H9 (cell line): ENCODE data around the gene TSPAN11. TPM values are rescaled to one million over a fixed set of nuclear protein-coding genes. Genes with fewer than 3 reads are reported as not detected.

Experiments
- DNase-seq: peaks from one replicate; pipeline ENCODE4 v3.0.0-alpha.2; 2017
- H2AFZ ChIP-seq: one replicate; pipeline ENCODE4 v1.6.1; 2013; ENCODE audit warnings: mild to moderate bottlenecking, low read length, control low read depth, moderate library complexity
- H2AK5ac ChIP-seq: 2 replicates; pipeline ENCODE4 v1.6.1; 2013; ENCODE audit warnings: low read length, control low read depth, mixed read lengths; ENCODE audit not compliant: insufficient read length
- H2BK120ac ChIP-seq: one replicate; pipeline ENCODE4 v1.6.1; 2013; ENCODE audit warnings: low read depth, mild to moderate bottlenecking, low read length, control low read depth, inconsistent platforms; ENCODE audit not compliant: poor library complexity, severe bottlenecking
- H2BK12ac ChIP-seq: 2 replicates; pipeline ENCODE4 v1.6.1; 2013; ENCODE audit warnings: low read length, control low read depth, mixed read lengths, low read depth; ENCODE audit not compliant: insufficient read length
- H2BK15ac ChIP-seq: 2 replicates; pipeline ENCODE4 v1.6.1; 2013; ENCODE audit warnings: low read depth, low read length, control low read depth
- H2BK20ac ChIP-seq: one replicate; pipeline ENCODE4 v1.6.1; 2013; ENCODE audit warnings: low read depth, mild to moderate bottlenecking, low read length, control low read depth, inconsistent platforms; ENCODE audit not compliant: poor library complexity, severe bottlenecking
- H2BK5ac ChIP-seq: 2 replicates; pipeline ENCODE4 v1.6.1; 2013; ENCODE audit warnings: low read length, control low read depth, mixed read lengths; ENCODE audit not compliant: insufficient read length
- H3K14ac ChIP-seq: 2 replicates; pipeline ENCODE4 v1.6.1; 2013; ENCODE audit warnings: low read length, control low read depth; ENCODE audit not compliant: insufficient read depth
- H3K18ac ChIP-seq: 2 replicates; pipeline ENCODE4 v1.6.1; 2013; ENCODE audit warnings: low read depth, mild to moderate bottlenecking, mixed read lengths, low read length, control low read depth; ENCODE audit not compliant: insufficient read length
- H3K23ac ChIP-seq: 2 replicates; pipeline ENCODE4 v1.6.1; 2013; ENCODE audit warnings: low read length, control low read depth, mixed read lengths, low read depth; ENCODE audit not compliant: insufficient read length
- H3K23me2 ChIP-seq: 2 replicates; pipeline ENCODE4 v1.6.1; 2013; ENCODE audit warnings: low read depth, mild to moderate bottlenecking, mixed read lengths, low read length, control low read depth; ENCODE audit not compliant: insufficient read length, poor library complexity, severe bottlenecking
- H3K27ac ChIP-seq: 2 replicates; pipeline ENCODE4 v1.5.1; 2013; ENCODE audit warnings: low read length, control low read depth, mixed read lengths, low read depth; ENCODE audit not compliant: insufficient read length
- H3K27me3 ChIP-seq: 2 replicates; pipeline ENCODE4 v1.6.1; 2013; ENCODE audit warnings: low read length, control low read depth, inconsistent platforms; ENCODE audit not compliant: insufficient read depth
- H3K4ac ChIP-seq: 2 replicates; pipeline ENCODE4 v1.6.1; 2013; ENCODE audit warnings: low read depth, mild to moderate bottlenecking, control low read depth, inconsistent platforms, low read length, moderate library complexity
- H3K4me1 ChIP-seq: 2 replicates; pipeline ENCODE4 v1.6.1; 2013; ENCODE audit warnings: low read length, control low read depth, inconsistent platforms; ENCODE audit not compliant: insufficient read depth
- H3K4me2 ChIP-seq: 2 replicates; pipeline ENCODE4 v1.6.1; 2013; ENCODE audit warnings: low read length, control low read depth, mixed read lengths; ENCODE audit not compliant: insufficient read length, insufficient read depth
- H3K56ac ChIP-seq: 2 replicates; pipeline ENCODE4 v1.6.1; 2013; ENCODE audit warnings: low read depth, mild to moderate bottlenecking, mixed read lengths, low read length, control low read depth; ENCODE audit not compliant: insufficient read length
- H3K79me1 ChIP-seq: 2 replicates; pipeline ENCODE4 v1.6.1; 2013; ENCODE audit warnings: low read depth, mild to moderate bottlenecking, moderate library complexity, low read length, control low read depth, inconsistent platforms; ENCODE audit not compliant: insufficient read depth, poor library complexity, severe bottlenecking
- H3K79me2 ChIP-seq: 2 replicates; pipeline ENCODE4 v1.6.1; 2013; ENCODE audit warnings: low read length, control low read depth, inconsistent platforms; ENCODE audit not compliant: insufficient read depth
- H3K9ac ChIP-seq: 2 replicates; pipeline ENCODE4 v1.6.1; 2013; ENCODE audit warnings: low read length, control low read depth, mixed read lengths; ENCODE audit not compliant: insufficient read length; ENCODE audit errors: extremely low read depth
- H3K9me3 ChIP-seq: one replicate; pipeline ENCODE4 v1.6.1; 2013; ENCODE audit warnings: low read depth, low read length, inconsistent platforms; ENCODE audit not compliant: control insufficient read depth
- H3T11ph ChIP-seq: one replicate; pipeline ENCODE4 v1.6.1; 2013; ENCODE audit warnings: mild to moderate bottlenecking, low read length, control low read depth, inconsistent platforms
- H4K20me1 ChIP-seq: one replicate; pipeline ENCODE4 v1.6.1; 2013; ENCODE audit not compliant: control insufficient read depth, insufficient read length, insufficient read depth
- H4K5ac ChIP-seq: 2 replicates; pipeline ENCODE4 v1.6.1; 2013; ENCODE audit warnings: low read depth, mild to moderate bottlenecking, mixed read lengths, low read length, control low read depth; ENCODE audit not compliant: insufficient read length
- H4K8ac ChIP-seq: replicated peaks from 2 replicates; pipeline ENCODE4 v1.6.1; 2013; ENCODE audit warnings: low read length, control low read depth, mixed read lengths, low read depth; ENCODE audit not compliant: insufficient read length
- H4K91ac ChIP-seq: 2 replicates; pipeline ENCODE4 v1.6.1; 2013; ENCODE audit warnings: low read depth, mild to moderate bottlenecking, moderate library complexity, mixed read lengths, low read length, control low read depth; ENCODE audit not compliant: insufficient read length
- H3K27ac Mint-ChIP-seq, 3 experiments: 2 replicates in 2 of 3; 3 replicates in 1 of 3; pipeline ENCODE4 v1.8.0; 2020 to 2021; ENCODE audit warnings: mixed read lengths in 3 of 3, mild to moderate bottlenecking in 1 of 3, moderate library complexity in 1 of 3
- H3K27me3 Mint-ChIP-seq: 2 replicates; pipeline ENCODE4 v1.8.0; 2021; ENCODE audit warnings: low read depth, mild to moderate bottlenecking, moderate library complexity, mixed read lengths
- H3K36me3 Mint-ChIP-seq, 3 experiments: 2 replicates in 2 of 3; 3 replicates in 1 of 3; pipeline ENCODE4 v1.8.0; 2020 to 2021; ENCODE audit warnings: low read depth in 3 of 3, mixed read lengths in 3 of 3; ENCODE audit not compliant: insufficient read depth in 1 of 3
- H3K4me1 Mint-ChIP-seq, 2 experiments: 2 replicates each; pipeline ENCODE4 v1.8.0; 2020; ENCODE audit warnings: mixed read lengths in 2 of 2
- H3K4me3 Mint-ChIP-seq, 2 experiments: 2 replicates in 1 of 2; 3 replicates in 1 of 2; pipeline ENCODE4 v1.8.0; 2020 to 2021; ENCODE audit warnings: mild to moderate bottlenecking in 2 of 2, mixed read lengths in 2 of 2, moderate library complexity in 1 of 2
- H3K9me3 Mint-ChIP-seq, 2 experiments: 2 replicates in 1 of 2; 3 replicates in 1 of 2; pipeline ENCODE4 v1.8.0; 2020; ENCODE audit warnings: mild to moderate bottlenecking in 2 of 2, mixed read lengths in 2 of 2, moderate library complexity in 1 of 2
- CTCF ChIP-seq: fragments of 200-600 bp; sonication (generic); conservative IDR thresholded peaks from 3 replicates; pipeline ENCODE4 v1.8.0; 2021; ENCODE audit warnings: antibody characterized with exemption, mild to moderate bottlenecking
- WGBS: extraction: QIAGEN DNeasy Blood & Tissue Kit; methylation state at CpG from one replicate; pipeline ENCODE4 v1.1.7; 2013; ENCODE audit warnings: missing lambda C conversion rate, low lambda C conversion rate, mixed read lengths; ENCODE audit not compliant: insufficient read length; ENCODE audit errors: extremely low coverage; 5-methylcytosine and 5-hydroxymethylcytosine counted together
- total RNA-seq: library from RNA; stranded (reverse); gene quantifications from 2 replicates; pipeline ENCODE4 v1.2.1, GENCODE V29; 2021

The TSPAN11 gene
- total RNA-seq, 1 experiment from 2014 or later, result 4.2 TPM

- H4K5ac ChIP-seq, result no peak overlapping the region
- no peaks in the 10 kb centered on the region for H3K79me1 ChIP-seq
- H2AK5ac ChIP-seq, result no peak overlapping the region
- no peaks in the 10 kb centered on the region for H3K4me1 ChIP-seq
- no peak overlapping the region for H2BK120ac ChIP-seq
- no peak overlapping the region for H3K56ac ChIP-seq
- no peak overlapping the region for H4K91ac ChIP-seq
- H3K18ac ChIP-seq, result no peak overlapping the region
- no peak for DNase-seq
- no peaks in the 10 kb centered on the region for H3K9me3 ChIP-seq
- no peak overlapping the region for H3K4me2 ChIP-seq
- peaks cover 5% of the 10 kb centered on the region; the same call in 1 of the 2 replicates for H3K27me3 Mint-ChIP-seq
- H2BK12ac ChIP-seq, result no peak overlapping the region
- no peak for TF ChIP-seq CTCF
- no peaks in the 10 kb centered on the region for H3K27me3 ChIP-seq
- no peak overlapping the region for H4K8ac ChIP-seq
- H3K27ac ChIP-seq, result no peak overlapping the region
- no peak overlapping the region for H2BK5ac ChIP-seq
- H3K9me3 Mint-ChIP-seq, result no peaks in the 10 kb centered on the region; a peak in 1 of 5 replicates
- no peaks in the 10 kb centered on the region for H3K23me2 ChIP-seq
- no peaks in the 10 kb centered on the region for H3K79me2 ChIP-seq
- no peak overlapping the region for H3K4ac ChIP-seq
- no peak overlapping the region for H3T11ph ChIP-seq
- H3K23ac ChIP-seq, result no peak overlapping the region
- H3K27ac Mint-ChIP-seq, result no peak overlapping the region
- no CpG with 5 or more reads among the region's 3 CpGs for WGBS
- H3K4me1 Mint-ChIP-seq, result no peaks in the 10 kb centered on the region
- H2BK15ac ChIP-seq, result no peak overlapping the region
- H3K9ac ChIP-seq, result no peak overlapping the region
- H4K20me1 ChIP-seq, result no peaks in the 10 kb centered on the region
- H3K36me3 Mint-ChIP-seq, result no peaks in the 10 kb centered on the region
- no peak overlapping the region for H2BK20ac ChIP-seq
- H2AFZ ChIP-seq, result no peak overlapping the region
- no peak overlapping the region for H3K14ac ChIP-seq
- no peak overlapping the region for H3K4me3 Mint-ChIP-seq
These were observed 24.5 kb upstream of the TSPAN11 start for GRCh38 chr12:30902001-30902400.
